Measurements from ENCODE around the gene ADAMTS3. TPM values are rescaled to one million over a fixed set of nuclear protein-coding genes. Genes with fewer than 3 reads are reported as not detected.

Gene ADAMTS3
- total and polyA plus RNA-seq, 9 of the 15 experiments (the other 6 are each of a cell fraction or from before 2014, with no cell fraction given): 4.0 to 18.0 (median 12.1) TPM

- no peak for TF ChIP-seq THAP12 (CRISPR knock-in tag; IDR thresholded peaks at IDR 0.05)
- no peak for TF ChIP-seq CTBP1 (IDR thresholded peaks at IDR 0.05; ENCODE audit: borderline replicate concordance)
- TF ChIP-seq DEAF1 (CRISPR knock-in tag; IDR thresholded peaks at IDR 0.05): peak; percentile 50; the same call in 1 of the 2 replicates
- TF ChIP-seq NR2F6 (CRISPR knock-in tag; IDR thresholded peaks at IDR 0.05): no peak
- TF ChIP-seq HMGXB4 (CRISPR knock-in tag; IDR thresholded peaks at IDR 0.05): no peak
- TF ChIP-seq SMC3 (conservative IDR thresholded peaks at IDR 0.05; ENCODE audit: insufficient read depth, low read depth, low read length): peak; percentile 63; the same call in 1 of the 2 replicates
- no peak for TF ChIP-seq SMAD2 (IDR thresholded peaks at IDR 0.05; ENCODE audit: low read depth, low read length)
- TF ChIP-seq REST (IDR thresholded peaks at IDR 0.05; ENCODE audit: borderline replicate concordance): peak; percentile 76; the same call in 1 of the 2 replicates
- no peak for TF ChIP-seq REST (CRISPR knock-in tag; IDR thresholded peaks at IDR 0.05; ENCODE audit: low read depth)
- 0 out of 2 replicates have a peak, but pooled peaks have one; percentile 1 for TF ChIP-seq ZNF512 (tag; IDR thresholded peaks at IDR 0.05)
- no peak for TF ChIP-seq LEF1 (IDR thresholded peaks at IDR 0.05)
- TF ChIP-seq POLR3A (IDR thresholded peaks at IDR 0.05; ENCODE audit: borderline replicate concordance, extremely low read depth, insufficient read depth, insufficient read length): no peak
Observed at GRCh38 chr4:72505314-72505744, 63.7 kb downstream of the ADAMTS3 start (continued).

Data from K562 (cell line).